CD4-positive, CD25-positive, alpha-beta regulatory T cell (primary cell): ENCODE data around the gene ERP27. TPM values are rescaled to one million over a fixed set of nuclear protein-coding genes. Genes with fewer than 3 reads are reported as not detected.
A peak's percentile ranks its signal among the peaks of the same experiment; 100 is the strongest.

Experiments
- ATAC-seq, 2 donors: fragments of 150-1000 bp; cut with Tn5 transposase; one replicate each; pipeline ENCODE4 v1.10.0; 2021; ENCODE audit warnings: low read depth in 2 of 2, moderate number of reproducible peaks in 2 of 2, moderate library complexity in 1 of 2
- DNase-seq, 3 donors: peaks; one replicate each; pipeline versions ENCODE4 v3.0.0 to v3.0.0-alpha.2; 2012 to 2022; ENCODE audit warnings: mixed read lengths in 1 of 3
- H3K27ac ChIP-seq: one replicate; pipeline ENCODE4 v1.7.0; 2013; ENCODE audit warnings: mild to moderate bottlenecking, low read length; ENCODE audit not compliant: insufficient read depth, poor library complexity, severe bottlenecking
- H3K27me3 ChIP-seq: one replicate; pipeline ENCODE4 v1.7.0; 2013; ENCODE audit warnings: low read length; ENCODE audit not compliant: control insufficient read depth, insufficient read depth
- H3K36me3 ChIP-seq: one replicate; pipeline ENCODE4 v1.7.0; 2013; ENCODE audit warnings: mild to moderate bottlenecking, low read length, moderate library complexity; ENCODE audit not compliant: control insufficient read depth, insufficient read depth
- H3K4me1 ChIP-seq: 2 replicates; pipeline ENCODE4 v1.7.0; 2013; ENCODE audit warnings: mild to moderate bottlenecking, low read length; ENCODE audit not compliant: insufficient read depth, control insufficient read depth, poor library complexity, severe bottlenecking
- H3K4me3 ChIP-seq: one replicate; pipeline ENCODE4 v1.7.0; 2013; ENCODE audit warnings: low read depth, mild to moderate bottlenecking, low read length, moderate library complexity
- H3K9me3 ChIP-seq, 2 experiments: 1 replicate in 1 of 2; 2 replicates in 1 of 2; pipeline ENCODE4 v1.7.0; 2013; ENCODE audit warnings: low read length in 2 of 2, mild to moderate bottlenecking in 1 of 2, moderate library complexity in 1 of 2; ENCODE audit not compliant: control insufficient read depth in 2 of 2
- H3K27ac Mint-ChIP-seq, 3 donors: one replicate each; pipeline ENCODE4 v1.8.0; 2020 to 2022; ENCODE audit warnings: mild to moderate bottlenecking in 3 of 3, mixed read lengths in 3 of 3, moderate library complexity in 2 of 3
- H3K27me3 Mint-ChIP-seq: one replicate; pipeline ENCODE4 v1.8.0; 2022; ENCODE audit warnings: mild to moderate bottlenecking, mixed read lengths
- H3K36me3 Mint-ChIP-seq: one replicate; pipeline ENCODE4 v1.8.0; 2020; ENCODE audit warnings: mixed read lengths
- H3K4me1 Mint-ChIP-seq, 4 donors: one replicate each; pipeline ENCODE4 v1.8.0; 2020 to 2022; ENCODE audit warnings: mixed read lengths in 4 of 4, mild to moderate bottlenecking in 1 of 4
- H3K4me3 Mint-ChIP-seq, 4 donors: one replicate each; pipeline ENCODE4 v1.8.0; 2020 to 2022; ENCODE audit warnings: mild to moderate bottlenecking in 4 of 4, mixed read lengths in 4 of 4, moderate library complexity in 3 of 4
- H3K9me3 Mint-ChIP-seq, 7 donors: one replicate each; pipeline ENCODE4 v1.8.0; 2020 to 2022; ENCODE audit warnings: mixed read lengths in 7 of 7, mild to moderate bottlenecking in 3 of 7, moderate library complexity in 2 of 7
- polyA plus RNA-seq, 4 donors: library from polyadenylated mRNA; unstranded; fragments of 300-500 nt; fragmentation: Illumina TruSeq; gene quantifications; one replicate each; pipeline ENCODE4 v1.2.3, GENCODE V29; 2021
- total RNA-seq: library from RNA; stranded (reverse); gene quantifications from one replicate; pipeline ENCODE4 v1.2.3, GENCODE V29; 2022

ERP27 gene
- total and polyA plus RNA-seq, 5 donors from 2014 or later, result 5.3 to 25.4 (median 6.3) TPM

DNA sequence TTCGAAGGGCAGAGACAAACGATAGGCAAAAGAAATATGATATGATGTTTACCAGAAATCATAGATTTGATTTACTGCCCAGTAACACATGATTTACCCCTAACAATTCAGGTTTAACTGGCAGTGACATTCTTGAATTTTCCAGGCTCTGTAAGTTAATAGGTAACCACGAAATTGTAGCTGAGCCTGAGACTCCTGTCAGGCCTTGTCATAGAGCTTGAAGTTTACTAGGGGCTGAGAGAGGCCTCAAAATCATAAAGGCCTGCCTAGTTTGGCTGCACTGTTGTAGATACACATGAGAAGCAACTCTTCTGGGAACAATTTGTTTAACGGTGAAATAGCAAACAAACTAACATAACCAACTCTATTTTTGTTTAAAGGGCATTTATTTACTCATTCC, 3.3 kb downstream of the ERP27 start:
- Histone ChIP-seq H3K27ac (no peak overlapping the region), H3K4me1 (peaks cover 30% of the 10 kb centered on the region), H3K27me3 (no peaks in the 10 kb centered on the region), H3K9me3 (no peaks in the 10 kb centered on the region), H3K4me3 (no peak overlapping the region), H3K36me3 (peaks cover 74% of the 10 kb centered on the region)
- Mint-ChIP-seq H3K4me1 (peaks cover 21 to 52% (median 43%) of the 10 kb centered on the region in 4 donors), H3K9me3 (peaks cover 0 to 2% (median 0%) of the 10 kb centered on the region in 7 donors), H3K36me3 (peaks cover 66% of the 10 kb centered on the region), H3K4me3 (no peak overlapping the region), H3K27ac (peak overlapping the region in 2 of 3 donors; percentile 33 to 93), H3K27me3 (no peaks in the 10 kb centered on the region)
- DNase-seq (no peak), ATAC-seq (no peak)

DNA sequence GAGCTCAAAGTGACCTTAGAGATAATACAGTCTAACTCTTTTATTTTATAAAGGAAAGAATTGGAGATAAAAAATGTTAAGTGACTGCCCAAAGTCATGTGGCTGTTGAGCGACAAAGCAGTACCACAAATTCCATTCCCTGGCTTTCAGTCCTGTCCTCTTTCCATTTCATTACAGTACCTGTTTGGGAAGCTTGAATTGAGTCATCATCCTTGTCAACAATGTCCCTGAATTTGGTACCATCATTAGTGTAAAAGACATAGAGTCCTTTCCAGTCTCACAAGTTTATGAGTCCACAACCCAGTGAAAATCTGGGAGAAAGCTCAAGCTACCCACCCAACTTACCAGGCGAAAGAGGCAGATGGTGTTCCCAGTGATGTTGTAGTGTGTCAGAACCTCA, 3.8 kb downstream of the ERP27 start:
- no peak for ATAC-seq
- Mint-ChIP-seq H3K4me1 (peaks cover 16 to 47% (median 38%) of the 10 kb centered on the region in 4 donors), H3K9me3 (peaks cover 0 to 2% (median 0%) of the 10 kb centered on the region in 7 donors), H3K4me3 (no peak overlapping the region), H3K27me3 (no peaks in the 10 kb centered on the region), H3K36me3 (peaks cover 65% of the 10 kb centered on the region), H3K27ac (peak overlapping the region in 1 of 3 donors; percentile 11)
- Histone ChIP-seq H3K36me3 (peaks cover 75% of the 10 kb centered on the region), H3K4me3 (no peak overlapping the region), H3K9me3 (no peaks in the 10 kb centered on the region), H3K4me1 (peaks cover 25% of the 10 kb centered on the region), H3K27me3 (no peaks in the 10 kb centered on the region), H3K27ac (no peak overlapping the region)
- no peak for DNase-seq

DNA sequence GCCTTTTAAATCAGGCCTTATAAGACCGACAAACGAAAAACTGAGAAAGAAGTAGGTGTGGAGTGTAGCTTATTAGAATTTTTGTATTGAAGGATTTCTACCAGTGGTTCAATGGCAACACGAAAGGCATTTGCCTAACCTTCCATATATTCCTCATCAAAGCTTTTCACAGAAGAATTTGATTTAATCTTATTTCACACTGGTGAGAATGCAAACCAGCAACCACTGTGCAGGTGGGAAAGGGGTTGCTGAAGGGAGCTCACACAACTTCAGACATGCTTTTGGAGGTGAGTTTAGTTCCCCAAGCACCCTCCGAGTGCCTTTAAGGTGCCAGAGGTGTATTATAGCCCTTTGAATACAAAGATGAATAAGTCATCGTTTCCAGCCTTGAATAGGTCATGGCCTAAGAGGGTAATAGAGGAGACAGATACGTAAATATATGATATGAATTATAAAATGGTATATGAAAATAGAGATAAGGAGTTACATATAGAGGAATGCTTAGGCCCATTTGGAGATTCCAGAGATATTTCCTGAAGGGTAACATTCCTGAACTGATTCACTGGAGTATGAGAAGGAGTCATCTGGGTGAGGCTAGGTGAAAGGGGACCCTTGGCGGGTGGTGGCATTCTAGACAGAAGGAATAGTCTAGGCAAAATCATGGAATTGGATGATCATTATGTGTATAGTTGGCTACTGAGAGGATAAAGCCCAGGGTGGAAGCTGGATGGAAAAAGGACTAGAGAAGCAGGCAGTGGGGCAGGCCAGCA, 6.4 kb downstream of the ERP27 start:
- no peak for DNase-seq
- H3K4me1 Mint-ChIP-seq, result peaks cover 16 to 25% (median 22%) of the 10 kb centered on the region in 4 donors
- no peak for ATAC-seq
- Histone ChIP-seq H3K27me3 (no peaks in the 10 kb centered on the region), H3K27ac (no peak overlapping the region), H3K9me3 (no peaks in the 10 kb centered on the region), H3K4me3 (no peak overlapping the region), H3K36me3 (peaks cover 89% of the 10 kb centered on the region), H3K4me1 (peaks cover 1% of the 10 kb centered on the region)
- no peak overlapping the region for H3K4me3 Mint-ChIP-seq
- H3K36me3 Mint-ChIP-seq, result peaks cover 65% of the 10 kb centered on the region
- peak overlapping the region in 1 of 3 donors; percentile 52 for H3K27ac Mint-ChIP-seq
- no peaks in the 10 kb centered on the region for H3K9me3 Mint-ChIP-seq
- H3K27me3 Mint-ChIP-seq, result no peaks in the 10 kb centered on the region

DNA sequence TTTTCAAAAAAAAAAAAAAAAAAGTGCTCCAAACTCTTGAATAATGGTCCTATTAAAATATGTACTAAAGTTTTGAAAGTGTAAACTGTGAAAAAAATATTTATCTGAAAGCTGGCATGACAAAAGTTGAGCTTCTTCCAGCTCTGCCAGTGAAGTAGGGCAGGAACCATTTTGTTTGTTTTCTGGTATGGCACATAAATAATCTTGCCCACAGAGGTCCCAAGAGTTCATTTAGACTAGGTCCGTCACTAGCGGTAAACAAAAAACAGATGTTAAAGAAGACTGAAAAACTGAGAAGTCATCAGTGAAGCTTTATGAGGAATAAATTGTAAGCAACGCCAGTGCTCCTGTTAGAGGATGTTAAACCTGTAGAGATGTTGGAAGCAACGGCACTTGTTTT, 7.0 kb downstream of the ERP27 start:
- Mint-ChIP-seq H3K36me3 (peaks cover 65% of the 10 kb centered on the region), H3K4me1 (peaks cover 9 to 26% (median 22%) of the 10 kb centered on the region in 4 donors), H3K27me3 (no peaks in the 10 kb centered on the region), H3K4me3 (no peak overlapping the region), H3K27ac (no peak overlapping the region), H3K9me3 (no peaks in the 10 kb centered on the region)
- no peak overlapping the region for H3K27ac ChIP-seq
- H3K4me1 ChIP-seq, result no peaks in the 10 kb centered on the region
- H3K36me3 ChIP-seq, result peaks cover 85% of the 10 kb centered on the region
- DNase-seq (no peak), ATAC-seq (no peak)
- no peaks in the 10 kb centered on the region for H3K9me3 ChIP-seq
- no peaks in the 10 kb centered on the region for H3K27me3 ChIP-seq
- H3K4me3 ChIP-seq, result no peak overlapping the region

DNA sequence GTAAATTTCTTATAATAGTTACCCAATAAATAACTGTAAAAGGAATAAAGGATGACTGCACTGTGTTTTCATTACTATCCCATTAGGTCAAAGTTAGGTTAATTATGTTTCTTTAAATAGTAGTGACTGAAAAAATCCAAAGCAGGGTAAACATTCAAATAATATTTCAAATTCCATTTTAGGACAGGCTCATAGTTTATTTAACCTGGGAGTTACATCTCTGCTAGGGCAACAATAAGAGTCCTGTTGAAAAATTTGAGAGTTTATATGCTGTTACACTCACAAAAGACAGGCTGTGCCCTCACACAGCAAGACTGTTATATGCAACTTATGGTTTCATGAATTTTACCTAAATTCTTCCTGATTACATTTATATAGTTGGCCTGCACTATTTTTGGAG, 8.0 kb downstream of the ERP27 start:
- Mint-ChIP-seq H3K4me1 (peaks cover 4 to 25% (median 18%) of the 10 kb centered on the region in 4 donors), H3K36me3 (peaks cover 59% of the 10 kb centered on the region), H3K9me3 (no peaks in the 10 kb centered on the region), H3K4me3 (no peak overlapping the region), H3K27ac (no peak overlapping the region), H3K27me3 (no peaks in the 10 kb centered on the region)
- H3K27me3 ChIP-seq, result no peaks in the 10 kb centered on the region
- H3K27ac ChIP-seq, result no peak overlapping the region
- no peak for DNase-seq
- no peaks in the 10 kb centered on the region for H3K4me1 ChIP-seq
- H3K36me3 ChIP-seq, result peaks cover 84% of the 10 kb centered on the region
- no peak for ATAC-seq
- no peaks in the 10 kb centered on the region for H3K9me3 ChIP-seq
- H3K4me3 ChIP-seq, result no peak overlapping the region

DNA sequence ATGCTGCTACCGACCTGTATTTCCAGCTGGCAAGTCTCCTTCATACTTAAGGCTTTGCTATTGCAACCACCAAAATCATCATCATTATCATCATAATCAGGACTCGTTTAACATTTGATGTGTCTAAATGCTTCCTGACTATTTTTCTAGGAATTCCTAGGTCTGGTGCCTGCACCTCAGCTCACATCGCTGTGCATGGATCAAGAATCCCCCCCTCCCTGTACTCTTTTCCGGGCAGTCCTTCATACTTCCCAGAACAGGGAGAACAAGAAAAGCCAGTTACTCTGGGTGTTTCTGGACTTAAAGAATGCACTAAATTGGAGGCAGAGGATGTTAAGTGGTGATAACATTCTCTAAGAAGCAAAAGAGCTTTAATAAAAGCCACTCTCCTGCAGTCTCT, 9.4 kb downstream of the ERP27 start:
- Histone ChIP-seq H3K9me3 (no peaks in the 10 kb centered on the region), H3K36me3 (peaks cover 75% of the 10 kb centered on the region), H3K27ac (no peak overlapping the region), H3K4me1 (no peaks in the 10 kb centered on the region), H3K4me3 (no peak overlapping the region), H3K27me3 (no peaks in the 10 kb centered on the region)
- DNase-seq, result no peak
- H3K27me3 Mint-ChIP-seq, result no peaks in the 10 kb centered on the region
- no peak for ATAC-seq
- H3K36me3 Mint-ChIP-seq, result peaks cover 58% of the 10 kb centered on the region
- H3K4me1 Mint-ChIP-seq, result peaks cover 4 to 24% (median 18%) of the 10 kb centered on the region in 4 donors
- no peak overlapping the region for H3K27ac Mint-ChIP-seq
- no peaks in the 10 kb centered on the region for H3K9me3 Mint-ChIP-seq
- no peak overlapping the region for H3K4me3 Mint-ChIP-seq

DNA sequence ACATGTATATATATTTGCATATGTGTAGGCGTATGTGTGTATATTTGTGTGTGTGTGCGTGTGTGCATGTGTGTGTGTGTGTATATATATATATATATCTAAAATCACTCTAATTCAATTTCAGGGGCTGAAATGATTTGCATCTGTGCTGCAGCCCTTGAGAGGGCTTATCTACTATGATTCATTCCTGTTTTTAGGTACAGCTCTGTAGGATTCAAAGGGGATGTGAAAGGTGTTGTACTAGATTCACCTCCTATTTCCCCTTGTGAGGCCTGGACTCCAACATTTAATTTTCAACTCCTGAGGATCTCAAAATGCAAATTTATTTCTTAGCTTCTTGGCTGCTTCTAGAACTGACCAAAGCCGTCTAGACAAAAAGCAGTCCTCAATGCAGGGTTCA, 11.1 kb downstream of the ERP27 start:
- ATAC-seq (no peak), DNase-seq (no peak)
- H3K9me3 ChIP-seq, result no peaks in the 10 kb centered on the region
- no peak overlapping the region for H3K4me3 Mint-ChIP-seq
- H3K4me3 ChIP-seq, result no peak overlapping the region
- H3K9me3 Mint-ChIP-seq, result no peaks in the 10 kb centered on the region
- no peaks in the 10 kb centered on the region for H3K27me3 Mint-ChIP-seq
- H3K27ac ChIP-seq, result no peak overlapping the region
- no peaks in the 10 kb centered on the region for H3K4me1 ChIP-seq
- no peaks in the 10 kb centered on the region for H3K27me3 ChIP-seq
- H3K27ac Mint-ChIP-seq, result no peak overlapping the region
- peaks cover 60% of the 10 kb centered on the region for H3K36me3 ChIP-seq
- peaks cover 3 to 23% (median 10%) of the 10 kb centered on the region in 4 donors for H3K4me1 Mint-ChIP-seq
- peaks cover 45% of the 10 kb centered on the region for H3K36me3 Mint-ChIP-seq

DNA sequence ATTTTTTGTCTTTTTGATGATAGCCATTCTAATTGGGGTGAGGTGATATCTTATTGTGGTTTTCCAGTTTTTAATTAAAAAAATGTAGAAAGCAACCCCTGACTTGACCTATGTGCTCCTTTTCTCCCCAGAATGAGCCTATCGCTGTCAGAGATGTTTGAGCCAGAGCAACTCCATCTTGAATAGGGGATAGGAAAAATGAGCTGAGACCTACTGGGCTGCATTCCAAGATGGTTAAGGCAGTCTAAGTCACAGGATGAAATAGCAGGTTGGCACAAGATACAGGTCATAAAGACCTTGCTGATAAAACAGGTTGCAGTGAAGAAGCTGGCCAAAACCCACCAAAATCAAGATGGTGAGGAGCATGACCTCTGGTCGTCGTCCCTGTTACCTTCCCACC, 13.8 kb downstream of the ERP27 start:
- Mint-ChIP-seq H3K36me3 (peaks cover 38% of the 10 kb centered on the region), H3K4me1 (peaks cover 22 to 32% (median 26%) of the 10 kb centered on the region in 4 donors), H3K27me3 (no peaks in the 10 kb centered on the region), H3K9me3 (no peaks in the 10 kb centered on the region), H3K27ac (no peak overlapping the region), H3K4me3 (no peak overlapping the region)
- Histone ChIP-seq H3K27ac (no peak overlapping the region), H3K4me1 (peaks cover 14% of the 10 kb centered on the region), H3K27me3 (no peaks in the 10 kb centered on the region), H3K4me3 (no peak overlapping the region), H3K36me3 (peaks cover 43% of the 10 kb centered on the region), H3K9me3 (no peaks in the 10 kb centered on the region)
- ATAC-seq (no peak), DNase-seq (no peak)
